Hepatocyte (in vitro differentiated cells): ENCODE results near the gene THAP7. TPM values are rescaled to one million over a fixed set of nuclear protein-coding genes. Genes with fewer than 3 reads are reported as not detected.

Source experiments
- DNase-seq: peaks from one replicate; pipeline ENCODE4 v3.0.0-alpha.2; 2016; ENCODE audit warnings: low spot score
- H2AFZ ChIP-seq: fragments of 200-600 bp; sonication (generic); 2 replicates; pipeline ENCODE4 v1.6.0; 2016; ENCODE audit warnings: antibody characterized with exemption, mild to moderate bottlenecking
- H3K27ac ChIP-seq: fragments of 200-600 bp; sonication (generic); 2 replicates; pipeline ENCODE4 v1.5.1; 2016; ENCODE audit warnings: mild to moderate bottlenecking
- H3K27me3 ChIP-seq: fragments of 200-600 bp; sonication (generic); 2 replicates; pipeline ENCODE4 v1.6.1; 2016
- H3K36me3 ChIP-seq: fragments of 200-600 bp; sonication (generic); replicated peaks from 2 replicates; pipeline ENCODE4 v1.5.1; 2016; ENCODE audit warnings: low read depth; ENCODE audit not compliant: insufficient read depth
- H3K4me1 ChIP-seq: fragments of 200-600 bp; sonication (generic); 2 replicates; pipeline ENCODE4 v1.5.1; 2016; ENCODE audit warnings: mild to moderate bottlenecking, moderate library complexity; ENCODE audit not compliant: insufficient read depth
- H3K4me2 ChIP-seq: fragments of 200-600 bp; sonication (generic); 2 replicates; pipeline ENCODE4 v1.6.0; 2016
- H3K4me3 ChIP-seq: fragments of 200-600 bp; sonication (generic); 2 replicates; pipeline ENCODE4 v1.5.1; 2016; ENCODE audit warnings: mild to moderate bottlenecking
- H3K79me2 ChIP-seq: fragments of 200-600 bp; sonication (generic); 2 replicates; pipeline ENCODE4 v1.6.0; 2017; ENCODE audit warnings: mild to moderate bottlenecking
- H3K9me2 ChIP-seq: fragments of 200-600 bp; sonication (generic); replicated peaks from 2 replicates; pipeline ENCODE4 v1.6.0; 2017; ENCODE audit warnings: mild to moderate bottlenecking; ENCODE audit not compliant: insufficient read depth
- H3K9me3 ChIP-seq: fragments of 200-600 bp; sonication (generic); 2 replicates; pipeline ENCODE4 v1.5.1; 2016; ENCODE audit warnings: low read depth, mild to moderate bottlenecking
- H4K20me1 ChIP-seq: fragments of 200-600 bp; sonication (generic); 2 replicates; pipeline ENCODE4 v1.6.0; 2016; ENCODE audit warnings: mild to moderate bottlenecking; ENCODE audit not compliant: insufficient read depth, poor library complexity, severe bottlenecking
- CTCF ChIP-seq: fragments of 200-600 bp; sonication (generic); IDR thresholded peaks from 2 replicates; pipeline ENCODE4 v1.5.1; 2016; ENCODE audit warnings: antibody characterized with exemption, mild to moderate bottlenecking; ENCODE audit not compliant: poor library complexity
- EZH2 ChIP-seq: fragments of 200-600 bp; sonication (generic); IDR thresholded peaks from 2 replicates; pipeline ENCODE4 v1.6.1; 2016; ENCODE audit warnings: antibody characterized with exemption, mild to moderate bottlenecking, borderline replicate concordance
- EZH2phosphoT487 ChIP-seq: fragments of 200-600 bp; sonication (generic); IDR thresholded peaks from one replicate; pipeline ENCODE4 v1.6.1; 2018; ENCODE audit warnings: antibody characterized with exemption, mild to moderate bottlenecking, low read depth, moderate library complexity; ENCODE audit not compliant: unreplicated experiment, severe bottlenecking
- WGBS: methylation state at CpG from one replicate; pipeline ENCODE4 v1.1.6; 2016; ENCODE audit warnings: low lambda C conversion rate; ENCODE audit errors: missing lambda C conversion rate; 5-methylcytosine and 5-hydroxymethylcytosine counted together
- polyA plus RNA-seq: library from polyadenylated mRNA; unstranded; fragments of >200 nt; fragmentation: Nextera tagmentation; extraction: Ambion mirVana; gene quantifications from 2 replicates; pipeline ENCODE4 v1.2.1, GENCODE V29; 2016
- total RNA-seq: library from RNA; depleted of rRNA; stranded (reverse); fragments of >200 nt; gene quantifications from 2 replicates; pipeline ENCODE4 v1.2.3, GENCODE V29; 2014

Gene THAP7
- total and polyA plus RNA-seq, 2 experiments from 2014 or later = 26.2 to 41.2 TPM

GRCh38 chr22:20985720-20986119 lies 16.2 kb downstream of the THAP7 start:
- 95% methylated on average over 7 of the region's 7 CpGs for WGBS
- Histone ChIP-seq H3K9me2 (no peaks in the 10 kb centered on the region), H3K4me2 (no peak overlapping the region), H4K20me1 (no peaks in the 10 kb centered on the region), H2AFZ (no peak overlapping the region), H3K27ac (no peak overlapping the region), H3K9me3 (no peaks in the 10 kb centered on the region), H3K4me3 (no peak overlapping the region), H3K27me3 (no peaks in the 10 kb centered on the region), H3K36me3 (no peaks in the 10 kb centered on the region), H3K4me1 (peaks cover 13% of the 10 kb centered on the region), H3K79me2 (peaks cover 18% of the 10 kb centered on the region)
- DNase-seq = no peak
- no peak for TF ChIP-seq EZH2phosphoT487
- TF ChIP-seq CTCF = no peak
- TF ChIP-seq EZH2 = no peak

- no peak for DNase-seq
- TF ChIP-seq EZH2phosphoT487 (no peak), EZH2 (no peak), CTCF (no peak)
- H3K9me2 ChIP-seq = no peaks in the 10 kb centered on the region
- 87% methylated on average over 5 of the region's 5 CpGs for WGBS
- H3K27me3 ChIP-seq = no peaks in the 10 kb centered on the region
- H2AFZ ChIP-seq = no peak overlapping the region
- H3K27ac ChIP-seq = no peak overlapping the region
- H3K9me3 ChIP-seq = no peaks in the 10 kb centered on the region
- peak overlapping the region; percentile 88 for H3K4me2 ChIP-seq
- H3K4me1 ChIP-seq = peaks cover 23% of the 10 kb centered on the region
- H3K4me3 ChIP-seq = peak overlapping the region; percentile 55
- H3K36me3 ChIP-seq = no peaks in the 10 kb centered on the region
- peaks cover 18% of the 10 kb centered on the region for H3K79me2 ChIP-seq
- H4K20me1 ChIP-seq = no peaks in the 10 kb centered on the region
These were observed 18.7 kb downstream of the THAP7 start for GRCh38 chr22:20983081-20983771.

- peak overlapping the region; percentile 0 for H3K27ac ChIP-seq
- H3K9me3 ChIP-seq = no peaks in the 10 kb centered on the region
- H3K79me2 ChIP-seq = peaks cover 18% of the 10 kb centered on the region
- peak overlapping the region; percentile 89 for H2AFZ ChIP-seq
- H3K9me2 ChIP-seq = no peaks in the 10 kb centered on the region
- WGBS = 2% methylated on average over 8 of the region's 12 CpGs
- H3K27me3 ChIP-seq = no peaks in the 10 kb centered on the region
- H3K4me2 ChIP-seq = peak overlapping the region; percentile 88
- no peaks in the 10 kb centered on the region for H4K20me1 ChIP-seq
- H3K36me3 ChIP-seq = no peaks in the 10 kb centered on the region
- H3K4me1 ChIP-seq = peaks cover 23% of the 10 kb centered on the region
- TF ChIP-seq EZH2 (no peak), EZH2phosphoT487 (no peak), CTCF (no peak)
- no peak for DNase-seq
- H3K4me3 ChIP-seq = peak overlapping the region; percentile 55
These were observed 19.4 kb downstream of the THAP7 start for GRCh38 chr22:20982563-20982882.
